SH-SY5Y (cell line): ENCODE measurements around the gene ATP6V1B1.

ENCODE experiments used
- GATA2 ChIP-seq: IDR thresholded peaks from 2 replicates; pipeline ENCODE4 v1.6.1; 2011; ENCODE audit warnings: mild to moderate bottlenecking, low read depth, low read length
- GATA3 ChIP-seq: IDR thresholded peaks from 2 replicates; pipeline ENCODE4 v1.6.1; 2011; ENCODE audit warnings: low read depth, mild to moderate bottlenecking, low read length, moderate library complexity

GRCh38 chr2:70960833-70961647, 25.3 kb downstream of the ATP6V1B1 start:
- TF ChIP-seq GATA2 (no peak), GATA3 (no peak)
